ENCODE data around the gene CDH13.

DNA sequence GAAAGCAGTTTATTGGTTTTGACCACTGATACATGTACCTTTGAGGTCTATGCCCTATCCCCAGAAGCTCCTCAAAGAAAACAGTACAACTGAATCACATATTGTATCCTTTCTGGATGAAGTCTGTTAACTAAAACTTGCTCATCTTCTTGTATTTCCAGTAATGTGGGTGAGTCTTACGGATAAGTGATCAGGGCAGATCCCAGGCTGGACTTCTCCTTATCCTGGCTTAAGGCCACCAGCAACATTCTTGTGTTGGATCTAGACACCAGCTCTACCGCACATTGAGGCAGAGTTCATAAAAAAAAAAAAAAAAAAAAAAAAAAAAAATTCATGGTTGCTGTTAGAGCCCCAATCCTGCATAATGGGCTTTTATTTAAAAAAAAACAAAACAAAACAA, 644.4 kb downstream of the CDH13 start:
- TF ChIP-seq SIN3A (IDR thresholded peaks at IDR 0.05; ENCODE audit: borderline replicate concordance, insufficient read depth, low read length) (no peak), POLR2AphosphoS5 (IDR thresholded peaks at IDR 0.05; ENCODE audit: low read depth, low read length) (no peak)
- TF ChIP-seq, protein P1, sequence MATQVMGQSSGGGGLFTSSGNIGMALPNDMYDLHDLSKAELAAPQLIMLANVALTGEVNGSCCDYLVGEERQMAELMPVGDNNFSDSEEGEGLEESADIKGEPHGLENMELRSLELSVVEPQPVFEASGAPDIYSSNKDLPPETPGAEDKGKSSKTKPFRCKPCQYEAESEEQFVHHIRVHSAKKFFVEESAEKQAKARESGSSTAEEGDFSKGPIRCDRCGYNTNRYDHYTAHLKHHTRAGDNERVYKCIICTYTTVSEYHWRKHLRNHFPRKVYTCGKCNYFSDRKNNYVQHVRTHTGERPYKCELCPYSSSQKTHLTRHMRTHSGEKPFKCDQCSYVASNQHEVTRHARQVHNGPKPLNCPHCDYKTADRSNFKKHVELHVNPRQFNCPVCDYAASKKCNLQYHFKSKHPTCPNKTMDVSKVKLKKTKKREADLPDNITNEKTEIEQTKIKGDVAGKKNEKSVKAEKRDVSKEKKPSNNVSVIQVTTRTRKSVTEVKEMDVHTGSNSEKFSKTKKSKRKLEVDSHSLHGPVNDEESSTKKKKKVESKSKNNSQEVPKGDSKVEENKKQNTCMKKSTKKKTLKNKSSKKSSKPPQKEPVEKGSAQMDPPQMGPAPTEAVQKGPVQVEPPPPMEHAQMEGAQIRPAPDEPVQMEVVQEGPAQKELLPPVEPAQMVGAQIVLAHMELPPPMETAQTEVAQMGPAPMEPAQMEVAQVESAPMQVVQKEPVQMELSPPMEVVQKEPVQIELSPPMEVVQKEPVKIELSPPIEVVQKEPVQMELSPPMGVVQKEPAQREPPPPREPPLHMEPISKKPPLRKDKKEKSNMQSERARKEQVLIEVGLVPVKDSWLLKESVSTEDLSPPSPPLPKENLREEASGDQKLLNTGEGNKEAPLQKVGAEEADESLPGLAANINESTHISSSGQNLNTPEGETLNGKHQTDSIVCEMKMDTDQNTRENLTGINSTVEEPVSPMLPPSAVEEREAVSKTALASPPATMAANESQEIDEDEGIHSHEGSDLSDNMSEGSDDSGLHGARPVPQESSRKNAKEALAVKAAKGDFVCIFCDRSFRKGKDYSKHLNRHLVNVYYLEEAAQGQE (IDR thresholded peaks at IDR 0.05; ENCODE audit: insufficient read depth in 1 of 2, low read depth in 2 of 2, low read length in 2 of 2): no peak
